GM12873 (cell line): ENCODE results near the gene ARPP19.

Experiments
- CTCF ChIP-seq: IDR thresholded peaks from 2 replicates; pipeline ENCODE4 v1.5.1; 2012; ENCODE audit warnings: low read depth, mild to moderate bottlenecking, moderate library complexity, low read length, control low read depth; ENCODE audit not compliant: insufficient read depth; ENCODE audit errors: missing control alignments

Gene ARPP19

DNA sequence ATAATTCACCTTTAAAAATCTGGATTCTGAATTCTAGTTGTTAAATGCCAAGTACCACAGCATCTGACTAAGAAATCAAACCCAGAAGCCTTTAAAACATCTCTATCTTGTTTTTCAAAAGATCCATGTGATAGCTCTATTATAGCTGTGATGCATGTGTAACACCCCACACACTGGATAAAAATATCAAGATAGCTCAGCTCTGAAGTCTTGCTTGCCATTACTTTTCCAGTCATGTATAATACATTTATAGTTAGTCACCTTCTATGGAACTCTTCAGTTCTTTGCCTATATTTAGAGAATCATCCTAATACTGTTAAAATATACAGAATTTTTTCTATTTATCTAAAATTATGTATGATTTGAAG is 11.6 kb downstream of the ARPP19 start:
- no peak for TF ChIP-seq CTCF

DNA sequence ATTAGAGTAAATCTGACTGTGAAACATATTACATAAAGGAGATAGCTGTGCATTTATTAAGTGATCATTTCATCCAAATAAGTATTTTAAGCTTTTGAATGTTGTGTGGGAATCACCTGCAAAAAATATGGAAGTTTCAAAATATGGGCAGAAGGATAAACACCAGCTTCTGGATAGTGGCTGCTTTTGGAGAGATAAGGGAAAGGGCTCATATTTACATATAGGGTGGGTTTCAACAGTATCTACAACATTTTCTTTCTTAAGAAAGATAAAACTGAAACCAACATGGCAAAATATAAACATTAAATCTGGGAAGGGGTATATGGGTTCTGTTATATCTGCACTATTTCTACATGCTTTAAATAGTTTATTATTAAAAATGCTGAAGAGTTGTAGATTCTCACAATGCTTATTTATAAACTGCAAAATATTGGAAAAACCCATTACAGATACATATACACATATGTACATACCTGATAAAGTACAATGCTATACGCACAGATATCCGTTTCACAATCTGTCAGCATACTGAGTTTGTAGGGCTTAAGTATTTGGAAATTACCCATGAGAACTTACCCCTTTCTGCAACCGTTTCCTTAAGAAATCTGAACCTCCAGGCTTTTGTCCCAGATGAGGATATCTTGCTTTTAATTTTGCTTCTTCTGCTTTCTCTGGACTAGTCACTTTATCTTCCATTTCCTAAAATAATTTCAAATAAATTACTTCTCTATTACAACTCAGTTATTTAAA is 12.1 kb downstream of the ARPP19 start:
- TF ChIP-seq CTCF, result no peak

- TF ChIP-seq CTCF, result no peak
Observed at GRCh38 chr15:52552303-52552702, 16.5 kb downstream of the ARPP19 start.

GRCh38 chr15:52551762-52552161 is 17.1 kb downstream of the ARPP19 start:
- TF ChIP-seq CTCF, result no peak

DNA sequence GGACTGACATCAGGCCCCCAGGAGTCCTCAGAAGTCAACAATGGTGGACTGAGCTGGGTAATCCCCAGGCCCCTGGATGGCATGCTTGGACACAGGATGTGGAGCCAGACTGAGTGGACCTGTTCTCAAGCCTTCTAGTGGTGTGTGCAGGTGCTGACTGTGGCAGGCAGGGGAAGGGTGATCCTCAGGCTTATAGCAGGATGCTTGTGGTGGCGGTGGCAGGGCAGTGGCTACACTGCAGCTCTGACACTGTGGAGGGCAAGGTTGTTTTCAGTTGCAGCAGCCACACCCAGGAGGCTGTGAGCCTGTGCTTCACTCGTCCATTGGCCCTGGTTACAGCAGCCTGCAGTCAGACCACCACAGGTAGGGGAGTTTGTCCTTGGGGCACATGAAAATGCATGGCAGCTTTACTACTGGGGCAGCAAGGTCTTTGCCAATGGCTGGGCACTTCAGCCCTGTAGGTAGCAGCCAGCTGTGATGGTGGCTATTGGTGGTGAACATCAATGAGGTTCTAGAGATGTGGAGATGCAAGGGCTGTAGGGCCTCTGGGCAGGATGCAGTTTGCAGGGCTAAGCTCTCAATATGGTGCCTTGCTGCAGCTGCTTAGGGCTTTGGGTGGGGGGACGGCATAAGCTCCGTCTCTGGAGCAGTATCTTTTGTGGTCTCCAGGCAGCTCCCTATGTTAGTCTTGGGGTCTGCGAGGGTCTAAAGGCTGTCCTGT is 22.6 kb downstream of the ARPP19 start:
- no peak for TF ChIP-seq CTCF

DNA sequence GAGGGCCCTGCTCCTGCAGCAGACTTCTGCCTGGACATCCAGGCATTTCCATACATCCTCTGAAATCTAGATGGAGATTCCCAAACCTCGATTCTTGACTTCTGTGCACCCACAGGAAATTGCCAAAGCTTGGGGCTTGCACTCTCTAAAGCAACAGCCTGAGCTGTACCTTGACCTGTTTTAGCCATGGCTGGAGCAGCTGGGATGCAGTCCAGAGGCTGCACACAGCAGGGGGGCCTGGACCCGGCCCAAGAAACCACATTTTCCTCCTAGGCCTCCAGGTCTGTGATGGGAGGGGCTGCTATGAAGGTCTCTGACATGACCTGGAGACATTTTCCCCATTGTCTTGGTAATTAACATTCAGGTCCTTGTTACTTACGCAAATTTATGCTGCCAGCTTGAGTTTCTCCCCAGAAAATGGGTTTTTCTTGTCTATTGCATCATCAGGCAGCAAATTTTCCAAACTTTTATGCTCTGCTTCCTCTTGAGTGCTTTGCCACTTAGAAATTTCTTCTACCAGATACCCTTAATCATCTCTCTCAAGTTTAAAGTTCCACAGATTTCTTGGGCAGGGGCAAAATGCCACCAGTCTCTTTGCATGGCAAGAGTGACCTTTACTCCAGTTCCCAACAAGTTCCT is 28.3 kb downstream of the ARPP19 start:
- no peak for TF ChIP-seq CTCF

DNA sequence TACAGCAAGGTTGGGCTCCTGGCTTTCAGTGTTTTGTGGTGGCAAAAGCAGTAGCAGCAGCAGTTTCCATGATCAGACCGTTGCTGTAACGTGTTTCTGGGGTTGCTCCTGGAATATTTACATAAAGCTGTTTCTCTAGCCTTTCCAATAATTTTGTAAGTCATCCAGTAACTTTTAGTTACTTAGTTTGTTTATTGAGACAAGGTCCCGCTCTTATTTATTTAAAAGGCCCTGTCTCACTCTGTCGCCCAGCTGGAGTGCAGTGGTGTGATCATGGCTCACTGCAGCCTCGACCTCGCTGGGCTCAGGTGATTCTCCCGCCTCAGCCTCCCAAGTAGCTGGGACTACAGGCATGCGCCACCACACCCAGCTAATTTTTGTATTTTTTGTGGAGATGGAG is 31.4 kb downstream of the ARPP19 start:
- no peak for TF ChIP-seq CTCF
